ENCODE results near the gene XXYLT1.

DNA sequence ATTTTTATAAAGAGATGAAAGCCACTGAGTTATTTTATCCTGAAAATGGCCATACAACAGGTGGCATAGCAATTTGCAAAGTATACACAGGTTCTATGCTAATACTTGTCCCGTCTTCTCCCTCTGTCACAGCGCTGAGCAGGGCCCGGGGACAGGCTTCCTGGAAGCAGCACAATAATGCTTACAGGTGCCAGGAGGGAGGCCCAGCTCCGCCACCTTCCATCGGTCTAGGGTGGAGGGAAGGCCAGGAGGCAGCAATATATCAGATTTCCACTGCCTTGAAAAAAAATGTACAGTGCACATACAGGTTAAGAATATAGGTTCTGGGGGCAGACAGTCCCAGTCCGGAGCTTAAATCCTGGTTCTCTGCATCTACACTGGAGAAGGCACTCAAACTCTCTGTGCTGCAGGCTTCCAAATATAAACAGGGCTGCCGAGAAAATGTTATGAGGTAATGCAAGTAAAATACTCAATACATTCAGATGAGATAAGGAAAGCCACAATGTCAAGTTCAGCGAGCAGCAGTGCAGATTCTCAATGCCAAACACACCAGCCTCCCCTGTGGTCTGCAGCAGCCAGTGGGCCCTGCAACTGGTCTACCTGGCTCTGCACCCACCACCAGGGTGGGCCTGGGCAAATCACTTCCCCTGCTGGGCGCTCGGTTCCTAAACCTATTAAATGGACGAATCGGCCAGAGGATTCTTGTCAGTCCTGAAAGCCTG lies 189.6 kb downstream of the XXYLT1 start:
- TF ChIP-seq, protein P1, sequence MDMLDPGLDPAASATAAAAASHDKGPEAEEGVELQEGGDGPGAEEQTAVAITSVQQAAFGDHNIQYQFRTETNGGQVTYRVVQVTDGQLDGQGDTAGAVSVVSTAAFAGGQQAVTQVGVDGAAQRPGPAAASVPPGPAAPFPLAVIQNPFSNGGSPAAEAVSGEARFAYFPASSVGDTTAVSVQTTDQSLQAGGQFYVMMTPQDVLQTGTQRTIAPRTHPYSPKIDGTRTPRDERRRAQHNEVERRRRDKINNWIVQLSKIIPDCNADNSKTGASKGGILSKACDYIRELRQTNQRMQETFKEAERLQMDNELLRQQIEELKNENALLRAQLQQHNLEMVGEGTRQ (IDR thresholded peaks at IDR 0.05; ENCODE audit: low read length): no peak
- TF ChIP-seq, protein P2, sequence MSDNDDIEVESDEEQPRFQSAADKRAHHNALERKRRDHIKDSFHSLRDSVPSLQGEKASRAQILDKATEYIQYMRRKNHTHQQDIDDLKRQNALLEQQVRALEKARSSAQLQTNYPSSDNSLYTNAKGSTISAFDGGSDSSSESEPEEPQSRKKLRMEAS (IDR thresholded peaks at IDR 0.05): no peak
- no peak for TF ChIP-seq ASH2L (IDR thresholded peaks at IDR 0.05; ENCODE audit: low read length)
- TF ChIP-seq, protein P3, sequence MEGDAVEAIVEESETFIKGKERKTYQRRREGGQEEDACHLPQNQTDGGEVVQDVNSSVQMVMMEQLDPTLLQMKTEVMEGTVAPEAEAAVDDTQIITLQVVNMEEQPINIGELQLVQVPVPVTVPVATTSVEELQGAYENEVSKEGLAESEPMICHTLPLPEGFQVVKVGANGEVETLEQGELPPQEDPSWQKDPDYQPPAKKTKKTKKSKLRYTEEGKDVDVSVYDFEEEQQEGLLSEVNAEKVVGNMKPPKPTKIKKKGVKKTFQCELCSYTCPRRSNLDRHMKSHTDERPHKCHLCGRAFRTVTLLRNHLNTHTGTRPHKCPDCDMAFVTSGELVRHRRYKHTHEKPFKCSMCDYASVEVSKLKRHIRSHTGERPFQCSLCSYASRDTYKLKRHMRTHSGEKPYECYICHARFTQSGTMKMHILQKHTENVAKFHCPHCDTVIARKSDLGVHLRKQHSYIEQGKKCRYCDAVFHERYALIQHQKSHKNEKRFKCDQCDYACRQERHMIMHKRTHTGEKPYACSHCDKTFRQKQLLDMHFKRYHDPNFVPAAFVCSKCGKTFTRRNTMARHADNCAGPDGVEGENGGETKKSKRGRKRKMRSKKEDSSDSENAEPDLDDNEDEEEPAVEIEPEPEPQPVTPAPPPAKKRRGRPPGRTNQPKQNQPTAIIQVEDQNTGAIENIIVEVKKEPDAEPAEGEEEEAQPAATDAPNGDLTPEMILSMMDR (IDR thresholded peaks at IDR 0.05; ENCODE audit: control extremely low read depth in 1 of 3, insufficient read depth in 1 of 3, low read depth in 1 of 3, low read length in 3 of 3): no peak
- TF ChIP-seq SRF (IDR thresholded peaks at IDR 0.05; ENCODE audit: low read depth, low read length): no peak
- no peak for TF ChIP-seq BACH1 (IDR thresholded peaks at IDR 0.05; ENCODE audit: low read length)
- TF ChIP-seq SIN3A (conservative IDR thresholded peaks at IDR 0.05 in 1 of 2, IDR thresholded peaks at IDR 0.05 in 1 of 2; ENCODE audit: low read depth in 1 of 2, low read length in 2 of 2): no peak
- TF ChIP-seq NRF1 (IDR thresholded peaks at IDR 0.05; ENCODE audit: low read depth, low read length): no peak
- TF ChIP-seq HDAC6 (IDR thresholded peaks at IDR 0.05; ENCODE audit: low read depth, low read length): no peak
- no peak for TF ChIP-seq EP300 (IDR thresholded peaks at IDR 0.05; ENCODE audit: borderline replicate concordance in 1 of 2, low read depth in 2 of 2, low read length in 2 of 2)
- no peak for TF ChIP-seq TCF12 (IDR thresholded peaks at IDR 0.05; ENCODE audit: low read depth, low read length)
